ENCODE data around the gene BPIFB2.

GRCh38 chr20:33069673-33070072 is 62.2 kb downstream of the BPIFB2 start:
- TF ChIP-seq POLR2AphosphoS5 (IDR thresholded peaks at IDR 0.05; ENCODE audit: low read depth, low read length) (no peak), CTCF (IDR thresholded peaks at IDR 0.05 in 2 of 3, conservative IDR thresholded peaks at IDR 0.05 in 1 of 3; ENCODE audit: borderline replicate concordance in 1 of 3, insufficient read depth in 1 of 3, low read depth in 2 of 3, low read length in 2 of 3) (no peak), EZH2phosphoT487 (IDR thresholded peaks at IDR 0.05; ENCODE audit: borderline replicate concordance) (no peak), EZH2 (IDR thresholded peaks at IDR 0.05) (no peak), YY1 (IDR thresholded peaks at IDR 0.05; ENCODE audit: extremely low read depth, insufficient replicate concordance, low read depth, low read length) (no peak), CEBPB (IDR thresholded peaks at IDR 0.05; ENCODE audit: low read depth) (no peak)
- TF ChIP-seq, protein P1, sequence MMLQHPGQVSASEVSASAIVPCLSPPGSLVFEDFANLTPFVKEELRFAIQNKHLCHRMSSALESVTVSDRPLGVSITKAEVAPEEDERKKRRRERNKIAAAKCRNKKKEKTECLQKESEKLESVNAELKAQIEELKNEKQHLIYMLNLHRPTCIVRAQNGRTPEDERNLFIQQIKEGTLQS (IDR thresholded peaks at IDR 0.05): no peak

Data from HCT116 (cell line).